ACC112 (cell line): ENCODE measurements around the gene NAPG.
"Not testable (repeated sequence)": the region's sequence is repeated elsewhere in the genome, so short reads cannot be mapped to it uniquely, and the experiment has no call there.

Experiments used
- H2AFZ ChIP-seq: fragments of 200-600 bp; sonication (generic); one replicate; pipeline ENCODE4 v1.6.0; 2017; ENCODE audit warnings: antibody characterized with exemption, low read length; ENCODE audit not compliant: unreplicated experiment
- H3K27ac ChIP-seq: fragments of 200-600 bp; sonication (generic); 2 replicates; pipeline ENCODE4 v1.5.1; 2014; ENCODE audit warnings: low read depth, mild to moderate bottlenecking, antibody characterized with exemption, low read length, moderate library complexity
- H3K27me3 ChIP-seq: fragments of 200-600 bp; sonication (generic); 2 replicates; pipeline ENCODE4 v1.6.1; 2014; ENCODE audit warnings: mild to moderate bottlenecking, antibody characterized with exemption, low read length, moderate library complexity, mixed read lengths; ENCODE audit not compliant: insufficient read depth
- H3K36me3 ChIP-seq: fragments of 200-600 bp; sonication (generic); 2 replicates; pipeline ENCODE4 v1.6.1; 2016; ENCODE audit warnings: mild to moderate bottlenecking, antibody characterized with exemption, low read length, moderate library complexity, mixed read lengths; ENCODE audit not compliant: insufficient read depth
- H3K4me1 ChIP-seq: fragments of 200-600 bp; sonication (generic); one replicate; pipeline ENCODE4 v1.6.1; 2016; ENCODE audit warnings: low read length, mixed read lengths; ENCODE audit not compliant: insufficient read depth, unreplicated experiment, control insufficient read depth
- H3K4me3 ChIP-seq: fragments of 200-600 bp; sonication (generic); 2 replicates; pipeline ENCODE4 v1.5.1; 2014; ENCODE audit warnings: mild to moderate bottlenecking, low read depth, low read length
- H3K79me2 ChIP-seq: fragments of 200-600 bp; sonication (generic); one replicate; pipeline ENCODE4 v1.6.0; 2016; ENCODE audit warnings: low read length; ENCODE audit not compliant: control insufficient read depth, unreplicated experiment, insufficient read depth

The NAPG gene

GRCh38 chr18:10546557-10547300 is 20.9 kb downstream of the NAPG start:
- no peak overlapping the region for H2AFZ ChIP-seq
- H3K27me3 ChIP-seq = no peaks in the 10 kb centered on the region
- peaks cover 46% of the 10 kb centered on the region for H3K36me3 ChIP-seq
- no peak overlapping the region for H3K27ac ChIP-seq
- H3K4me3 ChIP-seq = no peak overlapping the region
- no peaks in the 10 kb centered on the region for H3K4me1 ChIP-seq
- H3K79me2 ChIP-seq = no peaks in the 10 kb centered on the region

DNA sequence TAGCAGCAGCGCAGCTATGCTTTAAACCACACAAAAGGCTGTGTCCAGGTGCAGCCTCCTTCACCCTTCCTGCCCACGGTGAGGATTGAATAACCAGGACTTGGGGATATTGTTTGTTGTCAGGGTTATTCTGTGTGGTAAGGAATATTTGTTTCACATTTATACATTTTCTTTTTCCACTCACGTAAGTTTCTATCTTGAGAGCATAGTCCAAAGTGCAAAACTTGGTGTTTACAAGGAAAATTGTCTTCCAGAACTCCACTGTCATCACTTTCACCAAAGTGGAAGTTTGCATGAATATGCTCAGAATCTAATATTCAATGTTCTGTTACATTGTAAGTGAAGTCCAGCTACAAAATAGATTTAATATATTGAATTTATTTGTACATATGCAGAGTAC is 26.4 kb downstream of the NAPG start:
- Histone ChIP-seq H3K79me2 (no peaks in the 10 kb centered on the region), H3K4me3 (no peak overlapping the region), H3K27me3 (no peaks in the 10 kb centered on the region), H3K4me1 (no peaks in the 10 kb centered on the region), H2AFZ (no peak overlapping the region), H3K27ac (no peak overlapping the region), H3K36me3 (peaks cover 43% of the 10 kb centered on the region)

- H3K36me3 ChIP-seq = peaks cover 22% of the 10 kb centered on the region
- H3K27me3 ChIP-seq, H3K27ac ChIP-seq, H3K4me3 ChIP-seq, H2AFZ ChIP-seq, H3K79me2 ChIP-seq, H3K4me1 ChIP-seq: not testable (repeated sequence)
Measured at GRCh38 chr18:10556251-10556650, 30.4 kb downstream of the NAPG start.

GRCh38 chr18:10557085-10557677 is 31.4 kb downstream of the NAPG start:
- H2AFZ ChIP-seq = no peak overlapping the region
- no peak overlapping the region for H3K4me3 ChIP-seq
- H3K27me3 ChIP-seq = no peaks in the 10 kb centered on the region
- H3K36me3 ChIP-seq = peaks cover 22% of the 10 kb centered on the region
- no peak overlapping the region for H3K27ac ChIP-seq
- peaks cover 7% of the 10 kb centered on the region for H3K4me1 ChIP-seq
- H3K79me2 ChIP-seq = no peaks in the 10 kb centered on the region

GRCh38 chr18:10558243-10558966 is 32.6 kb downstream of the NAPG start:
- no peak overlapping the region for H3K4me3 ChIP-seq
- peaks cover 7% of the 10 kb centered on the region for H3K4me1 ChIP-seq
- no peaks in the 10 kb centered on the region for H3K79me2 ChIP-seq
- H3K36me3 ChIP-seq = peaks cover 14% of the 10 kb centered on the region
- no peak overlapping the region for H3K27ac ChIP-seq
- no peak overlapping the region for H2AFZ ChIP-seq
- no peaks in the 10 kb centered on the region for H3K27me3 ChIP-seq

DNA sequence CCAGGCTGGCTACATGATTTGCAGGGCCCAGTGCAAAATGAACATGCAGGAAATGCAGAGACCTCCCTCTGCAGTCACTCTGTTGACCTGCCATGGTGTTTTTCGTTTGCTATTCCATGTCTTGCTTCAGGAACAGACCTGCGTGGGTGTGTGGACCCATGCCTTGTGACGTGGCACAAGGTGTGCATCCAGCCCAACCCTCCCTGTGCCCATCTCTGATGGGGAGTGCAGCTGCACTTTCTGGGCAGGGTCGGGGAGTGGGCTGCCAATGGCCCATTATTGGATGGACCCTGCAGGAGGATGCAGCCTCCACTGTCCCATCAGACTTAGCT is 33.1 kb downstream of the NAPG start:
- Histone ChIP-seq H3K27ac (no peak overlapping the region), H3K27me3 (no peaks in the 10 kb centered on the region), H3K4me3 (no peak overlapping the region), H3K4me1 (peaks cover 7% of the 10 kb centered on the region), H2AFZ (no peak overlapping the region), H3K79me2 (no peaks in the 10 kb centered on the region), H3K36me3 (peaks cover 12% of the 10 kb centered on the region)

DNA sequence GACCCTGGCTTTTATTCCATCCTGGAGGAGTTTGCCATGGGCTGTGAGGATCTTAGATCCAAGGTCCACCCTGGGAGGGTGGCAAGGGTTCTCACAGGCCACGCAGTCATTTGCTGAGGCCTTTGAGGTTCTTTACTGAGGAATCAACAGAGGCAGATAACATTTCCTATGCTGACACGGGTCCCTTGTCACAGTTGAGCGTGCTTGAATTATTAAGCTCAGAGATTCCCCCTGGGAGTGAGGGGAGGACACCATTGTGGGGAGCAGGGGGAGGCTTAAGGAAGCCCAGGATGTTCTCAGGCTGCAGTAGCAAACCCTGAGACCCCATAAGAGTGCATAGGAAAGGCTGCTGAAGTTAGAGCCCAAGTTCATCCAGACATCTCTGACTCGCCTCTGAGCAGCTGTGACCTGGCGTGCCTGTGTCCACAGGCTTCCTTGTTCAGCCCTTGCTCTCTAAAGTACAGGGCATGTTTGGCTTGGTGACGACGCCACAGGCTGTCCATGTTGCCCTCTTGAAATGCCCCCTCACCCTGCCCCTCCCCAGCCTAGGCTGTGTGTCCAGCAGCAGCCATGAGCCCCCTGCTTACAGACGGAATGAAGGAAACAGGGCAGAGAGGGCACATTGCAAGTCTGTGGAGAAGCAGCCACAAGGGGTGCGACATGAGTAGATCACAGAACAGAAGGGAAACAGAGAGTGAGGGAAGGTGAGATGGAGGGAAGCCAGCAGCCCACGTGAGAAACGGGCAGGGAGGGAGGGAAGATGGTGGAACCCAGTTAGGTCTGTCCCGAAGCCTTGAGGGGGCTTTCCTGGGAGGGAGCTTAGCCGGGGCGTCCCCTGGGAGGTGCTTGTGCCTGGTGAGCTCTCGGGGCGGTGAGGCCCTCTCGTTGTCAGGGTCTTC is 34.0 kb downstream of the NAPG start:
- Histone ChIP-seq H3K4me1 (peaks cover 7% of the 10 kb centered on the region), H2AFZ (no peak overlapping the region), H3K4me3 (peak overlapping the region; percentile 57), H3K79me2 (no peaks in the 10 kb centered on the region), H3K27ac (no peak overlapping the region), H3K27me3 (no peaks in the 10 kb centered on the region), H3K36me3 (peaks cover 3% of the 10 kb centered on the region; the same call in 1 of the 2 replicates)

GRCh38 chr18:10560452-10561045 is 34.7 kb downstream of the NAPG start:
- Histone ChIP-seq H3K4me1 (peaks cover 7% of the 10 kb centered on the region), H3K27me3 (no peaks in the 10 kb centered on the region), H3K36me3 (no peaks in the 10 kb centered on the region; the same call in 1 of the 2 replicates), H3K4me3 (peak overlapping the region; percentile 57), H2AFZ (no peak overlapping the region), H3K27ac (no peak overlapping the region), H3K79me2 (no peaks in the 10 kb centered on the region)

DNA sequence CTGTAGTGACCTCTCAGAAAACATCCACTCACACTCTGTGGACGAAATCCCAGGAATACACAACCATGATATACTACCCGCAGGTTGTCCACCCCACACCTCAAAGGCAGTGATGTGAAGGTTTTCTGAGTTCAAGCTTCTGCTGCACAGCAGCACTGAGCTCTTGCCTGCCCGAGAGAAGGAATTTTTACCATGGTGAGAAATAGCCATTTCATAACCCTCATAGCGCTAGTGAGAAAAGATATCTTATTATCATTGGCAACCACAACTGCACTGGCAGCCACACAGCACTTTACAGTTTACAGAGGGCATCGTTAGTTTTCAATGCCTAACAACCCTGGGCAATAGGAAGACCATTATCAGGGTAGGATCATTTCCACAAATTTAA is 36.9 kb downstream of the NAPG start:
- Histone ChIP-seq H3K36me3 (no peaks in the 10 kb centered on the region), H3K27ac (no peak overlapping the region), H3K4me3 (no peak overlapping the region), H3K79me2 (no peaks in the 10 kb centered on the region), H3K4me1 (peaks cover 7% of the 10 kb centered on the region), H2AFZ (no peak overlapping the region), H3K27me3 (no peaks in the 10 kb centered on the region)

- no peak overlapping the region for H2AFZ ChIP-seq
- no peaks in the 10 kb centered on the region for H3K79me2 ChIP-seq
- H3K4me1 ChIP-seq = peaks cover 7% of the 10 kb centered on the region
- no peaks in the 10 kb centered on the region for H3K36me3 ChIP-seq
- H3K27me3 ChIP-seq = no peaks in the 10 kb centered on the region
- no peak overlapping the region for H3K4me3 ChIP-seq
- no peak overlapping the region for H3K27ac ChIP-seq
Measured at GRCh38 chr18:10563886-10564285, 38.1 kb downstream of the NAPG start.
